Ascending aorta (tissue), 2 donors: ENCODE results near the gene MAMDC4. TPM values are rescaled to one million over a fixed set of nuclear protein-coding genes. Genes with fewer than 3 reads are reported as not detected.

ENCODE experiments used
- DNase-seq, 2 donors: peaks; one replicate each; pipeline ENCODE4 v3.0.0-alpha.2; 2019; ENCODE audit warnings: low spot score in 2 of 2
- H3K27ac ChIP-seq, 2 donors: fragments of 200-600 bp; sonication (generic); one replicate each; pipeline ENCODE4 v1.5.1; 2016 to 2017; ENCODE audit warnings: mild to moderate bottlenecking in 1 of 2
- H3K27me3 ChIP-seq: fragments of 200-600 bp; sonication (generic); one replicate; pipeline ENCODE4 v1.5.1; 2017
- H3K36me3 ChIP-seq, 2 donors: fragments of 200-600 bp; sonication (generic); one replicate each; pipeline ENCODE4 v1.5.1; 2016
- H3K4me1 ChIP-seq, 2 donors: fragments of 200-600 bp; sonication (generic); one replicate each; pipeline ENCODE4 v1.5.1; 2016 to 2017; ENCODE audit warnings: mild to moderate bottlenecking in 1 of 2
- H3K4me3 ChIP-seq, 2 donors: fragments of 200-600 bp; sonication (generic); one replicate each; pipeline ENCODE4 v1.5.1; 2016 to 2017; ENCODE audit warnings: mild to moderate bottlenecking in 1 of 2
- H3K9me3 ChIP-seq, 2 donors: fragments of 200-600 bp; sonication (generic); one replicate each; pipeline ENCODE4 v1.5.1; 2016
- CTCF ChIP-seq, 3 experiments: fragments of 200-600 bp in 2 of 3; fragments of 450-650 bp in 1 of 3; sonication (generic) in 2 of 3; IDR thresholded peaks; one replicate each; pipeline ENCODE4 v1.5.1; 2016 to 2019; ENCODE audit warnings: antibody characterized with exemption in 3 of 3, mild to moderate bottlenecking in 1 of 3, moderate library complexity in 1 of 3
- intact Hi-C: fragments of 100-400 bp; cut with DNase I; formaldehyde crosslinking; loops from one replicate; pipeline ENCODE4 v1.15.1; 2023
- total RNA-seq: library from RNA; depleted of rRNA; stranded (reverse); fragments of >200 nt; gene quantifications from one replicate; pipeline ENCODE4 v1.1.0, GENCODE V29; 2016

MAMDC4 gene
- total RNA-seq, 1 donor from 2014 or later, result 5.0 TPM

GRCh38 chr9:136886610-136887597, 34.8 kb downstream of the MAMDC4 start:
- H3K4me3 ChIP-seq, result peak overlapping the region; percentile 89 to 96
- no peaks in the 10 kb centered on the region for H3K27me3 ChIP-seq
- DNase-seq, result no peak
- peak overlapping the region; percentile 76 to 78 for H3K27ac ChIP-seq
- no peaks in the 10 kb centered on the region for H3K36me3 ChIP-seq
- no peak for TF ChIP-seq CTCF (IDR thresholded peaks at IDR 0.05)
- H3K9me3 ChIP-seq, result no peaks in the 10 kb centered on the region
- intact Hi-C loops, result loop anchor here (1.0 to 5.0 kb wide), 5 partner anchors 21 to 110 kb away; partner anchors contain the start of genes CLIC3, EDF1, FBXW5 and PHPT1
- H3K4me1 ChIP-seq, result peaks cover 0 to 8% of the 10 kb centered on the region in 2 donors

GRCh38 chr9:136888454-136888853, 36.3 kb downstream of the MAMDC4 start:
- intact Hi-C loops, result loop anchor here (5.0 kb wide), 1 partner anchor 109 kb away; the partner anchor contains the start of gene CLIC3
- no peak overlapping the region for H3K4me3 ChIP-seq

GRCh38 chr9:136889858-136890257, 37.7 kb downstream of the MAMDC4 start:
- H3K4me3 ChIP-seq, result no peak overlapping the region
- TF ChIP-seq CTCF (IDR thresholded peaks at IDR 0.05), result no peak
- peaks cover 0 to 8% of the 10 kb centered on the region in 2 donors for H3K36me3 ChIP-seq
- no peaks in the 10 kb centered on the region for H3K9me3 ChIP-seq
- H3K4me1 ChIP-seq, result peaks cover 0 to 8% of the 10 kb centered on the region in 2 donors
- no peak overlapping the region for H3K27ac ChIP-seq
- no peak for DNase-seq
- intact Hi-C loops, result loop anchor here (5.0 kb wide), 1 partner anchor 107 kb away; the partner anchor contains the start of gene CLIC3
- H3K27me3 ChIP-seq, result no peaks in the 10 kb centered on the region

More at GRCh38 chr9:136888454-136888853, 36.3 kb downstream of the MAMDC4 start:
- no peaks in the 10 kb centered on the region for H3K9me3 ChIP-seq
- no peak for DNase-seq
- H3K36me3 ChIP-seq, result peaks cover 0 to 8% of the 10 kb centered on the region in 2 donors
- peaks cover 0 to 8% of the 10 kb centered on the region in 2 donors for H3K4me1 ChIP-seq
- no peak for TF ChIP-seq CTCF (IDR thresholded peaks at IDR 0.05)
- no peak overlapping the region for H3K27ac ChIP-seq
- H3K27me3 ChIP-seq, result no peaks in the 10 kb centered on the region

- intact Hi-C loops, result no loop called here
- peaks cover 6 to 8% of the 10 kb centered on the region in 2 donors for H3K36me3 ChIP-seq
- no peak overlapping the region for H3K4me3 ChIP-seq
- TF ChIP-seq CTCF (IDR thresholded peaks at IDR 0.05), result no peak
- peaks cover 0 to 8% of the 10 kb centered on the region in 2 donors for H3K4me1 ChIP-seq
- no peak for DNase-seq
- no peak overlapping the region for H3K27ac ChIP-seq
- no peaks in the 10 kb centered on the region for H3K27me3 ChIP-seq
- no peaks in the 10 kb centered on the region for H3K9me3 ChIP-seq
These were observed 38.5 kb downstream of the MAMDC4 start for GRCh38 chr9:136890661-136891060.

GRCh38 chr9:136896027-136896426, 43.9 kb downstream of the MAMDC4 start:
- intact Hi-C loops, result no loop called here
- Histone ChIP-seq H3K4me3 (no peak overlapping the region), H3K27ac (no peak overlapping the region), H3K9me3 (no peaks in the 10 kb centered on the region), H3K36me3 (peaks cover 13 to 23% of the 10 kb centered on the region in 2 donors), H3K27me3 (no peaks in the 10 kb centered on the region), H3K4me1 (no peaks in the 10 kb centered on the region)
- DNase-seq, result no peak
- no peak for TF ChIP-seq CTCF (IDR thresholded peaks at IDR 0.05)
